A673 (cell line): ENCODE data around the gene FBXW12. TPM values are rescaled to one million over a fixed set of nuclear protein-coding genes. Genes with fewer than 3 reads are reported as not detected.

ENCODE experiments used
- BruUV-seq: library from RNA; stranded (reverse); fragments of 400-500 nt; replicated peaks from 2 replicates; lab custom pipeline; 2021; lab: Mats Ljungman, UMichigan
- CTCF ChIA-PET: fragments of 300-600 bp; sonication (Branson Sonifier 250); formaldehyde crosslinking; loops from one replicate; lab custom pipeline; 2022; ENCODE audit warnings: antibody characterized with exemption; lab: Charles Lee
- POLR2A ChIA-PET: fragments of 300-600 bp; sonication (Branson Sonifier 250); formaldehyde crosslinking; loops from one replicate; lab custom pipeline; 2022; ENCODE audit warnings: antibody characterized with exemption; ENCODE audit not compliant: low non-redundant PET; lab: Charles Lee
- DNase-seq: peaks from one replicate; pipeline ENCODE4 v3.0.0-alpha.2; 2015; ENCODE audit warnings: low spot score
- H3K27ac ChIP-seq: fragments of 200-600 bp; sonication (generic); 2 replicates; pipeline ENCODE4 v1.5.1; 2016; ENCODE audit warnings: mixed run types, low read depth, mild to moderate bottlenecking, mixed read lengths, antibody characterized with exemption, low read length; ENCODE audit not compliant: poor library complexity, severe bottlenecking
- H3K27me3 ChIP-seq: fragments of 200-600 bp; sonication (generic); replicated peaks from 2 replicates; pipeline ENCODE4 v1.6.1; 2017; ENCODE audit warnings: mixed run types, low read depth, mild to moderate bottlenecking, mixed read lengths, antibody characterized with exemption, low read length; ENCODE audit not compliant: insufficient read depth, poor library complexity
- H3K36me3 ChIP-seq: fragments of 200-600 bp; sonication (generic); 2 replicates; pipeline ENCODE4 v1.6.1; 2016; ENCODE audit warnings: mixed run types, mild to moderate bottlenecking, mixed read lengths, antibody characterized with exemption, low read length; ENCODE audit not compliant: insufficient read depth, poor library complexity, severe bottlenecking
- H3K4me1 ChIP-seq: fragments of 200-600 bp; sonication (generic); 2 replicates; pipeline ENCODE4 v1.6.1; 2017; ENCODE audit warnings: mixed run types, mild to moderate bottlenecking, mixed read lengths, antibody characterized with exemption, low read length; ENCODE audit not compliant: insufficient read depth, poor library complexity, severe bottlenecking
- H3K4me3 ChIP-seq: fragments of 200-600 bp; sonication (generic); 2 replicates; pipeline ENCODE4 v1.5.1; 2016; ENCODE audit warnings: low read depth, mixed run types, mild to moderate bottlenecking, mixed read lengths, low read length; ENCODE audit not compliant: poor library complexity, severe bottlenecking
- H3K9me3 ChIP-seq: fragments of 200-600 bp; sonication (generic); 2 replicates; pipeline ENCODE4 v1.6.1; 2016; ENCODE audit warnings: mixed run types, low read depth, mild to moderate bottlenecking, mixed read lengths, antibody characterized with exemption, low read length; ENCODE audit not compliant: poor library complexity, severe bottlenecking
- CTCF ChIP-seq: fragments of 300-800, 200-600 bp; sonication (generic); conservative IDR thresholded peaks from 2 replicates; pipeline ENCODE4 v1.5.1; 2017; ENCODE audit warnings: low read depth, mild to moderate bottlenecking, antibody characterized with exemption, low read length, moderate library complexity, mixed read lengths
- EZH2 ChIP-seq: fragments of 200-600 bp; sonication (generic); IDR thresholded peaks from 2 replicates; pipeline ENCODE4 v1.6.1; 2017; ENCODE audit warnings: borderline replicate concordance, low read depth, mild to moderate bottlenecking, mixed read lengths, antibody characterized with exemption, low read length; ENCODE audit not compliant: poor library complexity, severe bottlenecking
- intact Hi-C: fragments of 100-400 bp; cut with micrococcal nuclease; formaldehyde crosslinking; loops from one replicate; pipeline ENCODE4 v1.10.0; 2022; ENCODE audit not compliant: unreplicated experiment
- total RNA-seq: library from RNA; stranded (reverse); gene quantifications from 2 replicates; pipeline ENCODE4 v1.2.3, GENCODE V29; 2021

The FBXW12 gene
- total RNA-seq, 1 experiment from 2014 or later, result 0.60 TPM

- Histone ChIP-seq H3K36me3 (no peaks in the 10 kb centered on the region), H3K27ac (no peak overlapping the region), H3K27me3 (no peaks in the 10 kb centered on the region), H3K4me1 (no peaks in the 10 kb centered on the region), H3K4me3 (no peak overlapping the region), H3K9me3 (no peaks in the 10 kb centered on the region)
- BruUV-seq, result no TSS peak
- CTCF ChIA-PET, result no interaction called here
- intact Hi-C loops, result no loop called here
- DNase-seq, result no peak
- TF ChIP-seq EZH2, result no peak
- TF ChIP-seq CTCF, result no peak
- POLR2A ChIA-PET, result no interaction called here
Measured at GRCh38 chr3:48416091-48416505, 44.1 kb downstream of the FBXW12 start.

- no peak for TF ChIP-seq EZH2
- no peak for TF ChIP-seq CTCF
Measured at GRCh38 chr3:48416546-48416945, 44.5 kb downstream of the FBXW12 start.

GRCh38 chr3:48417529-48418108 lies 45.6 kb downstream of the FBXW12 start:
- no TSS peak for BruUV-seq
- Histone ChIP-seq H3K9me3 (no peaks in the 10 kb centered on the region), H3K36me3 (no peaks in the 10 kb centered on the region), H3K4me3 (no peak overlapping the region), H3K4me1 (no peaks in the 10 kb centered on the region), H3K27me3 (no peaks in the 10 kb centered on the region), H3K27ac (no peak overlapping the region)
- CTCF ChIA-PET, result no interaction called here
- POLR2A ChIA-PET, result no interaction called here
- intact Hi-C loops, result no loop called here
- DNase-seq, result no peak
- no peak for TF ChIP-seq CTCF
- no peak for TF ChIP-seq EZH2

More at GRCh38 chr3:48416546-48416945, 44.5 kb downstream of the FBXW12 start:
- H3K27me3 ChIP-seq, result no peaks in the 10 kb centered on the region
- BruUV-seq, result no TSS peak
- no peak for DNase-seq
- CTCF ChIA-PET, result no interaction called here
- no peaks in the 10 kb centered on the region for H3K36me3 ChIP-seq
- no peaks in the 10 kb centered on the region for H3K4me1 ChIP-seq
- intact Hi-C loops, result no loop called here
- POLR2A ChIA-PET, result no interaction called here
- H3K4me3 ChIP-seq, result no peak overlapping the region
- no peak overlapping the region for H3K27ac ChIP-seq
- H3K9me3 ChIP-seq, result no peaks in the 10 kb centered on the region
